ENCODE results near the gene TAF1L. TPM values are rescaled to one million over a fixed set of nuclear protein-coding genes. Genes with fewer than 3 reads are reported as not detected.

The TAF1L gene
- total RNA-seq = under 1 TPM in 3 of 4 donors, not detected in 1; 0.08 to 0.24 (median 0.08) TPM

DNA sequence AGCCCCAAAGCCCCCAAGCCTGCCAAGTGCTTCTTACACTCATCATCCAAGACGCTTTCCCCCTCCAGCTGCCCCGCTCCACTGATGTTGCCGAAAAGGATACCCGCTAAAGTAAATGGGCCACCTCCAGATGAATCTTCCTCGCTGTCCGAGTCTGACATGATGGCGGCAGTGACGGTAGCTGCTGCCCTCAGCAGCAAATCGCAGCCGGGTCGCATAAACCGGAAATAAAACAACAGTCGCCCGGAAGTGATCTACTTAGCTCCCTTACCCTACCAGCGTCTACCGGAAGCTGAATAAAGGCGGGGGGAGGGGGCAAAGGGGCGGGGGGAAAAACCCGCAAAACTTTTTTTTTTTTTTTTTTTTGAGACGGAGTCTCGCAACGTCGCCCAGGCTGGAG is at the start of gene TAF1L:
Gene TAF1L (minus strand): TSS at position 308 of the 400 bp plus-strand sequence. CDS start 90 bp downstream, at position 218.
- H3K4me1 ChIP-seq = no peaks in the 10 kb centered on the region
- TF ChIP-seq CTCF (IDR thresholded peaks at IDR 0.05) = no peak
- TF ChIP-seq POLR2A (IDR thresholded peaks at IDR 0.05) = no peak
- no peak for TF ChIP-seq EP300 (IDR thresholded peaks at IDR 0.05)
- TF ChIP-seq POLR2AphosphoS5 (IDR thresholded peaks at IDR 0.05) = no peak
- no peak within 1 kb of the TSS for H3K27ac ChIP-seq

GRCh38 chr9:32681751-32682150 is 46.3 kb upstream of the TAF1L start:
- Histone ChIP-seq H3K4me3 (no peak overlapping the region), H3K36me3 (no peaks in the 10 kb centered on the region), H3K27me3 (no peaks in the 10 kb centered on the region), H3K9me3 (peaks cover 2% of the 10 kb centered on the region), H3K27ac (no peak overlapping the region), H3K4me1 (no peaks in the 10 kb centered on the region)
- TF ChIP-seq EP300 (IDR thresholded peaks at IDR 0.05) (no peak), POLR2AphosphoS5 (IDR thresholded peaks at IDR 0.05) (no peak), CTCF (IDR thresholded peaks at IDR 0.05) (no peak), POLR2A (IDR thresholded peaks at IDR 0.05) (no peak)
- DNase-seq (ENCODE audit: low spot score in 2 of 2) = no peak
- 88% methylated on average over 1 of the region's 1 CpG for WGBS

More for the DNA sequence above, at the start of gene TAF1L:
- WGBS = 90% methylated on average over 23 of the region's 23 CpGs
- Histone ChIP-seq H3K36me3 (no peaks in the 10 kb centered on the region), H3K9me3 (no peaks in the 10 kb centered on the region), H3K4me3 (no peak within 1 kb of the TSS), H3K27me3 (no peaks in the 10 kb centered on the region)
- no peak for DNase-seq (ENCODE audit: low spot score in 2 of 2)

GRCh38 chr9:32677931-32678330 is 42.5 kb upstream of the TAF1L start:
- Histone ChIP-seq H3K27ac (no peak overlapping the region), H3K4me1 (no peaks in the 10 kb centered on the region), H3K36me3 (no peaks in the 10 kb centered on the region), H3K4me3 (no peak overlapping the region), H3K9me3 (peaks cover 2% of the 10 kb centered on the region), H3K27me3 (no peaks in the 10 kb centered on the region)
- WGBS = 83% methylated on average over 1 of the region's 1 CpG
- TF ChIP-seq POLR2AphosphoS5 (IDR thresholded peaks at IDR 0.05) (no peak), CTCF (IDR thresholded peaks at IDR 0.05) (no peak), POLR2A (IDR thresholded peaks at IDR 0.05) (no peak), EP300 (IDR thresholded peaks at IDR 0.05) (no peak)
- no peak for DNase-seq (ENCODE audit: low spot score in 2 of 2)

DNA sequence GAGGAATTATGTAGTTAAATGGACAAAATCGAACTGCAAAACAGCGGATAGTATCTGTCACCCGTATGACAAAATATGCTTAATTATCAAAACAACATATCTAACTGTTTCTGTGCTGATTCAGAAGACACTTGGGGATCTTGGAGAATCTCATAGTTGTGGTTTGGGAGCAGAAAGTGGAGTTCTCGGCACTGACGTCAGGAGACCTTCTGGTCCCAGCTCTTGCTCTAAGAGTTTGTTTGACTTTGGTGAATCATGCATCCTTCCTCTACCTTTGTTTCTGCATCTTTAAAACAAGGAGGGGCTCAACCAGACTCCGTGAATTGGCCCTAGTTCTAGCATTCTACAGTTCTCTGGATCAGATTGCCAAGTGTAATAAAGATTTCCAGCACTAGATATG is 37.0 kb upstream of the TAF1L start:
- 77% methylated on average over 6 of the region's 6 CpGs for WGBS
- no peak overlapping the region for H3K27ac ChIP-seq
- H3K36me3 ChIP-seq = no peaks in the 10 kb centered on the region
- no peak for DNase-seq (ENCODE audit: low spot score in 2 of 2)
- H3K4me3 ChIP-seq = no peak overlapping the region
- H3K27me3 ChIP-seq = no peaks in the 10 kb centered on the region
- H3K9me3 ChIP-seq = no peaks in the 10 kb centered on the region
- H3K4me1 ChIP-seq = no peaks in the 10 kb centered on the region
- TF ChIP-seq CTCF (IDR thresholded peaks at IDR 0.05) (no peak), POLR2AphosphoS5 (IDR thresholded peaks at IDR 0.05) (no peak), POLR2A (IDR thresholded peaks at IDR 0.05) (no peak), EP300 (IDR thresholded peaks at IDR 0.05) (no peak)

- Histone ChIP-seq H3K9me3 (no peaks in the 10 kb centered on the region), H3K27me3 (no peaks in the 10 kb centered on the region), H3K4me1 (no peaks in the 10 kb centered on the region), H3K4me3 (no peak overlapping the region), H3K27ac (no peak overlapping the region), H3K36me3 (no peaks in the 10 kb centered on the region)
- TF ChIP-seq POLR2AphosphoS5 (IDR thresholded peaks at IDR 0.05) (no peak), POLR2A (IDR thresholded peaks at IDR 0.05) (no peak), EP300 (IDR thresholded peaks at IDR 0.05) (no peak), CTCF (IDR thresholded peaks at IDR 0.05) (no peak)
- DNase-seq (ENCODE audit: low spot score in 2 of 2) = no peak
- 92% methylated on average over 1 of the region's 1 CpG for WGBS
Measured at GRCh38 chr9:32671333-32671732, 35.9 kb upstream of the TAF1L start.

Data from suprapubic skin (tissue), 4 donors.